HepG2 (cell line): ENCODE results near the gene TFPI. TPM values are rescaled to one million over a fixed set of nuclear protein-coding genes. Genes with fewer than 3 reads are reported as not detected.
"Not testable (repeated sequence)": the region's sequence is repeated elsewhere in the genome, so short reads cannot be mapped to it uniquely, and the experiment has no call there.

Experiments
- ATAC-seq: fragments of 200-7000 bp; cut with Tn5 transposase; 3 replicates; pipeline ENCODE4 v1.9.1; 2020; ENCODE audit warnings: mild to moderate bottlenecking, moderate library complexity
- BruUV-seq: library from RNA; stranded (reverse); fragments of 400-500 nt; replicated peaks from 2 replicates; lab custom pipeline; 2021; lab: Mats Ljungman, UMichigan
- CTCF ChIA-PET: fragments of 300-600 bp; formaldehyde crosslinking; extraction: SDS; loops from one replicate; lab custom pipeline; 2021; ENCODE audit warnings: low total read pairs, inconsistent platforms, low intra/inter-chr PET ratio; lab: Yijun Ruan, JAX
- POLR2A ChIA-PET: fragments of 350-600 bp; sonication (Branson Sonifier 250); formaldehyde crosslinking; loops from one replicate; lab custom pipeline; 2020; ENCODE audit warnings: antibody characterized with exemption, inconsistent platforms; lab: Yijun Ruan, JAX
- DNase-seq: peaks from one replicate; pipeline ENCODE4 v3.0.0-alpha.2; 2015; ENCODE audit warnings: low spot score
- FAIRE-seq: peaks from 3 replicates; lab custom pipeline; 2011; peaks lifted over from hg19 to GRCh38; lab: Jason Lieb, UNC
- H2AFZ ChIP-seq: one replicate; pipeline ENCODE4 v1.6.1; 2011; ENCODE audit warnings: low read length, inconsistent platforms
- H3K27ac ChIP-seq: fragments of 300-600 bp; 3 replicates; pipeline ENCODE4 v1.8.0; 2011; ENCODE audit warnings: mixed run types, mild to moderate bottlenecking, mixed read lengths, low read length, inconsistent platforms; ENCODE audit not compliant: insufficient read depth; ENCODE audit errors: extremely low read length
- H3K27me3 ChIP-seq, 2 experiments: fragments of 200-600 bp in 1 of 2; 2 replicates in 1 of 2; 3 replicates in 1 of 2; pipeline versions ENCODE4 v1.6.0 to v1.8.0; 2011; ENCODE audit warnings: low read length in 2 of 2, mild to moderate bottlenecking in 2 of 2, moderate library complexity in 2 of 2, inconsistent platforms in 1 of 2; ENCODE audit not compliant: insufficient read depth in 2 of 2, control insufficient read depth in 1 of 2
- H3K36me3 ChIP-seq, 2 experiments: fragments of 200-600 bp in 1 of 2; replicated peaks in 1 of 2; 2 replicates in 1 of 2; 3 replicates in 1 of 2; pipeline versions ENCODE4 v1.5.1 to v1.8.0; 2011; ENCODE audit warnings: low read length in 2 of 2, inconsistent platforms in 1 of 2; ENCODE audit not compliant: insufficient read depth in 2 of 2, control insufficient read depth in 1 of 2
- H3K4me1 ChIP-seq: 2 replicates; pipeline ENCODE4 v1.5.1; 2012; ENCODE audit warnings: low read length, inconsistent platforms; ENCODE audit not compliant: insufficient read depth
- H3K4me2 ChIP-seq: 2 replicates; pipeline ENCODE4 v1.6.0; 2011; ENCODE audit warnings: low read depth, low read length, inconsistent platforms
- H3K4me3 ChIP-seq, 3 experiments: fragments of 200-600 bp in 1 of 3; sonication (generic), shearing (Covaris generic) in 1 of 3; replicated peaks in 1 of 3; 2 replicates each; pipeline ENCODE4 v1.5.1; 2011 to 2016; ENCODE audit warnings: low read length in 3 of 3, inconsistent platforms in 2 of 3, low read depth in 2 of 3, mild to moderate bottlenecking in 2 of 3, control low read depth in 1 of 3, mixed read lengths in 1 of 3; ENCODE audit not compliant: insufficient read depth in 1 of 3
- H3K79me2 ChIP-seq: one replicate; pipeline ENCODE4 v1.6.1; 2011; ENCODE audit warnings: low read length, inconsistent platforms; ENCODE audit not compliant: insufficient read depth
- H3K9ac ChIP-seq: 2 replicates; pipeline ENCODE4 v1.6.0; 2011; ENCODE audit warnings: mild to moderate bottlenecking, low read depth, low read length, inconsistent platforms; ENCODE audit not compliant: insufficient read depth
- H3K9me3 ChIP-seq: 2 replicates; pipeline ENCODE4 v1.5.1; 2012; ENCODE audit warnings: mild to moderate bottlenecking, low read length
- H4K20me1 ChIP-seq: 2 replicates; pipeline ENCODE4 v1.6.0; 2011; ENCODE audit warnings: inconsistent platforms, mild to moderate bottlenecking, low read length, moderate library complexity; ENCODE audit not compliant: insufficient read depth
- ATF1 ChIP-seq: IDR thresholded peaks from 2 replicates; pipeline ENCODE4 v1.6.1; 2016; ENCODE audit warnings: mild to moderate bottlenecking, control low read depth
- BRCA1 ChIP-seq: sonication (generic); formaldehyde crosslinking; IDR thresholded peaks from 2 replicates; pipeline ENCODE4 v1.4.0; 2020; ENCODE audit warnings: missing genetic modification reagents
- CHD4 ChIP-seq: fragments of 200-600 bp; sonication (generic); IDR thresholded peaks from 2 replicates; pipeline ENCODE4 v1.7.0; 2017; ENCODE audit warnings: mild to moderate bottlenecking, low read length, borderline replicate concordance
- FOXP4 ChIP-seq: sonication (generic); formaldehyde crosslinking; IDR thresholded peaks from 2 replicates; pipeline ENCODE4 v1.4.0; 2020; ENCODE audit warnings: missing genetic modification reagents
- POGZ ChIP-seq: sonication (generic); formaldehyde crosslinking; IDR thresholded peaks from 2 replicates; pipeline ENCODE4 v1.4.0; 2020; ENCODE audit warnings: mild to moderate bottlenecking, missing genetic modification reagents
- SAP130 ChIP-seq: IDR thresholded peaks from 2 replicates; pipeline ENCODE4 v1.6.1; 2016; ENCODE audit warnings: low read depth
- SATB2 ChIP-seq: sonication (generic); formaldehyde crosslinking; IDR thresholded peaks from 2 replicates; pipeline ENCODE4 v1.5.0; 2020; ENCODE audit warnings: missing genetic modification reagents
- SIN3A ChIP-seq: IDR thresholded peaks from 2 replicates; pipeline ENCODE4 v1.6.1; 2011; ENCODE audit warnings: low read depth, mild to moderate bottlenecking, control low read depth, low read length, borderline replicate concordance
- ZFP91 ChIP-seq: sonication (generic); formaldehyde crosslinking; IDR thresholded peaks from 2 replicates; pipeline ENCODE4 v1.9.0; 2022; ENCODE audit warnings: missing genetic modification reagents, mild to moderate bottlenecking, borderline replicate concordance
- ZNF235 ChIP-seq: sonication (generic); formaldehyde crosslinking; IDR thresholded peaks from 2 replicates; pipeline ENCODE4 v1.8.1; 2023; ENCODE audit warnings: mild to moderate bottlenecking, missing genetic modification reagents, borderline replicate concordance
- ZNF33B ChIP-seq: sonication (generic); formaldehyde crosslinking; IDR thresholded peaks from 2 replicates; pipeline ENCODE4 v1.5.1; 2020; ENCODE audit warnings: mild to moderate bottlenecking, missing genetic modification reagents
- ZNF710 ChIP-seq: sonication (generic); formaldehyde crosslinking; IDR thresholded peaks from 2 replicates; pipeline ENCODE4 v1.5.0; 2020; ENCODE audit warnings: mild to moderate bottlenecking, missing genetic modification reagents, borderline replicate concordance
- ZXDC ChIP-seq: sonication (generic); formaldehyde crosslinking; IDR thresholded peaks from 2 replicates; pipeline ENCODE4 v1.5.0; 2020; ENCODE audit warnings: mild to moderate bottlenecking, missing genetic modification reagents
- WGBS: methylation state at CpG from one replicate; pipeline ENCODE4 v1.1.6; 2017; ENCODE audit warnings: low lambda C conversion rate; 5-methylcytosine and 5-hydroxymethylcytosine counted together
- in situ Hi-C: cut with HindIII; loops from 2 replicates; pipeline ENCODE4 v1.10.0; 2017; ENCODE audit warnings: low pct_unique_long_range_greater_than_20kb; ENCODE audit not compliant: extremely low pct_ligation_motif_present
- intact Hi-C: fragments of 100-400 bp; cut with micrococcal nuclease; formaldehyde crosslinking; loops from one replicate; pipeline ENCODE4 v1.10.0; 2022; ENCODE audit not compliant: unreplicated experiment
- polyA plus RNA-seq, 8 experiments: library from polyadenylated mRNA; depleted of rRNA in 3 of 8; stranded (reverse) in 7 of 8; unstranded in 1 of 8; fragments of >200 nt; fragmentation: Illumina TruSeq in 4 of 8; extraction: Trizol in 4 of 8; gene quantifications; 2 replicates each; pipeline versions ENCODE4 v1.2.1 to v1.2.3, GENCODE V29; 2011 to 2016; ENCODE audit warnings: low read depth in 4 of 8, missing spikeins in 1 of 8, mixed read lengths in 1 of 8; ENCODE audit not compliant: insufficient read depth in 1 of 8
- total RNA-seq, 5 experiments: library from RNA; depleted of rRNA; stranded (reverse); fragments of >200 nt; fragmentation: Illumina TruSeq; extraction: Trizol; gene quantifications; 2 replicates each; pipeline ENCODE4 v1.2.3, GENCODE V29; 2016; ENCODE audit warnings: low read depth in 1 of 5

Gene TFPI
- total and polyA plus RNA-seq, 2 of the 13 experiments (the other 11 are each of a cell fraction or from before 2014, with no cell fraction given) = 301 to 436 TPM

GRCh38 chr2:187510419-187511355 lies 43.5 kb downstream of the TFPI start:
- ATAC-seq (peak; percentile 61), DNase-seq (peak; percentile 38)
- Histone ChIP-seq H3K4me2 (peak overlapping the region; percentile 77), H3K79me2 (peaks cover 76% of the 10 kb centered on the region), H3K4me1 (peaks cover 90% of the 10 kb centered on the region), H3K4me3 (peak overlapping the region; percentile 56 to 70 (median 59)), H3K27ac (peak overlapping the region; percentile 75), H3K9ac (peak overlapping the region; percentile 70)
- BruUV-seq = TSS peak; percentile 56
- ChIA-PET CTCF (interaction anchor here (1.2 kb wide), 1 partner anchor 70 kb away, joined by 4 read pairs; no protein-coding TSS in a partner anchor), POLR2A (interaction anchor here (0.8 to 3.4 kb wide), 12 partner anchors 8 to 56 kb away, joined by 3 to 37 read pairs (median 5); no protein-coding TSS in a partner anchor)
- H4K20me1 ChIP-seq, in situ Hi-C loops, H2AFZ ChIP-seq, H3K27me3 ChIP-seq, H3K36me3 ChIP-seq, FAIRE-seq, H3K9me3 ChIP-seq: not testable (repeated sequence)
- 32% methylated on average over 17 of the region's 18 CpGs for WGBS
- intact Hi-C loops = loop anchor here (2.0 kb wide), 1 partner anchor 40 kb away; no protein-coding TSS in a partner anchor
- peak; percentile 61; the same call in 1 of the 2 replicates for TF ChIP-seq ZNF235
- TF ChIP-seq ZXDC (CRISPR knock-in tag) = 0 out of 2 replicates have a peak, but pooled peaks have one; percentile 52
- peak; percentile 55; the same call in 1 of the 2 replicates for TF ChIP-seq SAP130 (CRISPR knock-in tag)
- peak; percentile 66 for TF ChIP-seq ZFP91
- 0 out of 2 replicates have a peak, but pooled peaks have one; percentile 8 for TF ChIP-seq CHD4
- TF ChIP-seq ATF1 (CRISPR knock-in tag) = 0 out of 2 replicates have a peak, but pooled peaks have one; percentile 4
- TF ChIP-seq BRCA1 (CRISPR knock-in tag) = peak; percentile 64; the same call in 1 of the 2 replicates
- 0 out of 2 replicates have a peak, but pooled peaks have one; percentile 37 for TF ChIP-seq SATB2
- TF ChIP-seq ZNF710 (CRISPR knock-in tag) = peak; percentile 75; the same call in 1 of the 2 replicates
- TF ChIP-seq FOXP4 = peak; percentile 79
- TF ChIP-seq POGZ (CRISPR knock-in tag) = peak; percentile 73
- TF ChIP-seq ZNF33B = 0 out of 2 replicates have a peak, but pooled peaks have one; percentile 41
- 0 out of 2 replicates have a peak, but pooled peaks have one; percentile 39 for TF ChIP-seq SIN3A
